GM18907 (cell line): ENCODE measurements around the gene RRP9.

Source experiments
- ATAC-seq: cut with Tn5 transposase; IDR thresholded peaks from one replicate; pipeline ENCODE4 v1.9.1; 2021; ENCODE audit warnings: mild to moderate bottlenecking, moderate library complexity; ENCODE audit not compliant: unreplicated experiment

Gene RRP9

DNA sequence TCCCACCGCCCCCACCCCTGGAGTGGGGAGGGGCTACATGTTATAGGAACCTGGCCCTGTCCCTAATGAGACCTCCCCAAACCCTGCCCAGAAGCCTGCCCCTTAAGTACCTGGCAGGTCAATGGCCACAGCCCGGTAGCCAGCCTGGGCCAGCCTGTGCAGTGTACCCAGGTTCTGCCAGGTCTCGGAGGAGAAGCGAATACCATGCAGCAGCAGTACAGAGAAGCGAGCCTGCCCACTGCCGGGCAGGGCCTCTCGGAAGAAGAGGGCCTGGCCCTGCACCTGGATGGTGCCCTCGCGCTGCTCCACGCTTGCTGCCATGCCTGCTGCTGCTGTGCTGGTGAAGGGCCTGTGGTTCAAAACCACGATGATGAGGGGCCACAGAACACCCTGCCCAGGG lies 29.6 kb upstream of the RRP9 start:
- no peak for ATAC-seq

DNA sequence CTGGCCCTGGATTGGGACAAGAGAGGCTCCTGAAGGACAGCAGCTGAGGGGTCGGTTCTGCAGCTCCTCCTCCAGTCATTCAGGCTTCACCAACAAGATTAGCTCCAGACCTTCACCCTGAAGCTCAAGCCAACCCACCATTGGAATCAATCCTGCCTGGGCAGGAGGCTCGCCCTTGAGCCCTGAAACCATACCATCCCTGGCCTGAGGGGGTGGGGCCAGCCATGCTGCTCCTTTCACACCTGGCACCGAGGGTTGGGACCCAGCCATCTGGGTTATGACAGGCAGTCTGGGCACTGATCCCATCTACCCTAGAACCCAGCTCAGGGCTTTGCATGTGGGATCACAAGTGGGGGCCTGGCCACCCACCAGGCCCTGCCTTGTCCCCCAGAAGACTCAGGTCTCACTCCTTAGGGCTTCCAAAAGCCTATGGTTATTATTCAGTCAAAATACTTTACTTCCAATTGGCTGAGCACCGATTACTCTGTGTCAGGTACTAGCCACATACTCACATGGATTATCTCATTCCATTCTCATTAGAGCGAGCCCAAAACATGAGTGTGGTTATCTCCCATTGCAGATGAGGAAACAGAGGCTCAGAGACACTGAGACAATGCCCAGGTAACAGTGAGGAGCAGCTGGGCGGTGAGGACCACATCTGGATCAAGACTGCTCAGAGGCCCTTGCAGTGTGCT lies 29.0 kb upstream of the RRP9 start:
- ATAC-seq, result no peak

- no peak for ATAC-seq
Observed at GRCh38 chr3:51969841-51970240, 28.1 kb upstream of the RRP9 start.

GRCh38 chr3:51968883-51969678 lies 27.4 kb upstream of the RRP9 start:
- ATAC-seq, result no peak

- no peak for ATAC-seq
Observed at GRCh38 chr3:51968170-51968775, 26.6 kb upstream of the RRP9 start.

- peak; percentile 37 for ATAC-seq
Observed at GRCh38 chr3:51967384-51968169, 25.9 kb upstream of the RRP9 start, which contains the start of gene PCBP4. Gene PCBP4, minus strand, starts transcription at chr3:51967454. Its CDS starts 6,214 bp downstream, at chr3:51961240.

DNA sequence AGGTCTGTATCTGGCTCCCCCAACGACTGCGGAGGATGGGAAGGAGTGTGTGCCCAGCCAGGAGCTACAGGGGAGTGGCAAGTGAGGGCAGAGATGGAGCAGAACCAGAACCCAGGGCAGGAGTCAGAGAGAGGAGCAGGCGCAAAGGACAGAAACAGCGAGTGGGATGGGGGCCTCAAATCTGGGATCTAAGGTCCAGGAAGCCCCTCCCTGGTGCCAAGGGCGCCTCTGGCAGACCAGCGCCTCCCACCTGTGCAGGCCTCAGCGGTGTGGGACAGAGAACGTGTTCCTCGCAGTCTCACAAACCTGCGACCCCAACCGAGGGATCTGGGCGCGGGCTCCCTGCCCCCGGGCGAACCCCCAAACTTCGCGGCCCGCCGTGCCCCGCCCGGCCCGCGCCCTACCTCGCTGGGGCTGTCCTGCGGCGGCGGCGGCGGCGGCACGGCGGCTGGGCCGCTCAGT lies 25.2 kb upstream of the RRP9 start:
- no peak for ATAC-seq

DNA sequence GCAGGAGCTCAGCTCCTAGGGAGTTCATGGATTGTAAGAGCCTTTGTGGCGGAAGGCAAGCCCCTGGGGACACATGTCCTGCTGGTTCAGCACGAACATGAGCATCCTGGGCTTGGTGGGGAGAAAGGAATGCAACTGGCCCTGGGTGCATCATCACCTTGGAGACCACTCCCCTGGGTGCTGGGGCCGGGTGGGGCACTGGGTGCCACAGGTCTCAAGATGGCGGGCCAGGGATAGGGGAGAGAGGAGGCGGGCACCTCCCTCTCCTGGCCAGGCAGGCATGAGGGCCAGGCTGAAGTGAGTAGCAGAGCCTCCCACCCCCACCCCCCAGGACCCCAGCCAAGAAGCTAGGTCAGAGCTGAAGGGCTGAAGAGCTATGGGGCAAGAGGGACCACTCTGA lies 24.8 kb upstream of the RRP9 start:
- ATAC-seq, result no peak

DNA sequence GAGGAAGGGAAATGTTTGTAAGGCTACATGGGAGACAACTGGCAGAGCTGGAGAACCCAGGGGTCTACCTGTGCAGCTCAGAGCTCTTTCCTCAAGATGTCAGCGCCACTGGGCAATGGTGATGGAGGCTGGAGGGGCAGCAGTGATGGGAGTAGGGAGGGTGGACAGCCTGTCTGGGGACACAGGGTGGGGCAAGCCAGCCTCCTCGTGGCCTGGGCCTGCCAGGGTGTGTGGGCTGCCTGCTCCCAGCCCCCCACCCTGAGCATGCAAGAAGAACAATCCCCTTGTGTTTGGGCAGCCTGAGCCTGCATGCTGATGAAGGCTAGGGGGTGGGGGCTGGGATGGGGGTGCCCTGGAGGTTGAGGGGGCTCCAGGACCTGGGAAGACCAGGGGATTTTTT lies 24.3 kb upstream of the RRP9 start:
- ATAC-seq, result no peak

GRCh38 chr3:51964521-51964920 lies 22.8 kb upstream of the RRP9 start:
- no peak for ATAC-seq

DNA sequence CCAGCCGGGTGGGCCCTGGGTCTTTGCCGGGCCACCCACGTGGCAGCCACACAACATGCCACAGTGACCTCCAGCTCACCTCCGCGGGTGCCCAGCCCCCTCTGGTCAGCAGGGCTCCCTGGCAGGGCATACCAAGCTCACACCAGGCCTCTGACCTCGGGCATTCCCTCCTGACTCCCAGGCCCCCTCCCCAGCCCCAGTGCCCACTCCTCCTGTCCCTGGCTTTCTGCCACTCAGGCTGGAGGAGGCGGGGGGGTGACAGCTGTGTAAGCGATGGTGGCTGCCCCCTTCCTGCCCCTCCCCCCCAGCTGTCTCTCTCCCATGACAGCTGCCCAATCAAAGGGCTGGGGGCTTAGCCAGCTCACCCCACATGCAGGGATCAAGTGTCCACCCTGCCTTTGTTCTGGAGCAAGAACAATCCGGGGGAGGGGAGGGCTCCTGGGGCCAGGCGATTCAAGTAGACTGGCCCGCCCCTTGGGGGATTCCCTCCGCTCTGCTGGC lies 22.3 kb upstream of the RRP9 start:
- ATAC-seq, result no peak

GRCh38 chr3:51962854-51963530 lies 21.3 kb upstream of the RRP9 start:
- no peak for ATAC-seq

DNA sequence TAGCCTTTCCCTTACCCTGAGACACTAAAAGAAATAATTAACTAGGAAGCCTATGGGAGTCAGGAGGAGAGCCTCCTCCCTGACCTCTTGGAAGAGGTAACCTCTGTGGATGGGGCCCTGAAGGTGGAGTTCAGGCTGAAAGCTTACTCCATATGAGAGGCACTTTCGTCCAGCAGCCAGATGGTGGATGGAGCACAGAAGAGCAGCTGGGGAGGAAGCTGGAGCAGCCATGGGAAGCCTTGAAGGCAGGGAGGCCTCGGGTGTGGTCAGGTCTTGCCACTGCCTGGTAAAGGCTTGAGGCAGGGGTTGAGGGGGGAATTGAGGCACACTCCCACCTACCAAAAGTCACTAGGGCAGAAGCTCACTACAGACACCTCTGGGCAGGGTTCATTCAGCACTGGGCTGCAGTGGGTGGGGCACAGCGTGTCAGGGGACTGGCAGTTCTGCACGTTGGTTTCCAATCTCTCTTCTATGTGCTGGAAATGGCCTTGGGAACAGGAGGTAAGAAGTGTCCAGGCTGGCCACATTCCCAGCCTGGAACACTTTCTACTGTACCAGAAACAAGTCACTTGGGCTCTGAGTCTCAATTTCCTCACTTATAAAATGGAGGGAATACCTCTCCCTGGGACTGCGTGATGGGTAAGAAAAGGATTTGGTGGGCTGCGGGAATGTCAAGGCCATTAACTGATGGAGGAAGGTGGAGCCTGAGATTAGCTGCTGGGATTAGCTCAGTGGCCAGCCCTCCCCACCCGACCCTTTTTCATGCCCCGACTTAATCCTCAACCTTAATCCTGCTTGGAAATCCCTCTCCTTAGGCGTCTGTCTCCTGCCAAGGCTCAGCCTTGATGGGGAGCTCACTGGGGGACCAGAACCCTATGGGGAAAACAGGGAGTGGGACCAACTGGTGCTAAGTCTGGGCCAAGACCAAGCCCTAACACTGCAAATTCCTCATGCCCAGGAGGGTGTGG lies 20.2 kb upstream of the RRP9 start:
- ATAC-seq, result no peak

DNA sequence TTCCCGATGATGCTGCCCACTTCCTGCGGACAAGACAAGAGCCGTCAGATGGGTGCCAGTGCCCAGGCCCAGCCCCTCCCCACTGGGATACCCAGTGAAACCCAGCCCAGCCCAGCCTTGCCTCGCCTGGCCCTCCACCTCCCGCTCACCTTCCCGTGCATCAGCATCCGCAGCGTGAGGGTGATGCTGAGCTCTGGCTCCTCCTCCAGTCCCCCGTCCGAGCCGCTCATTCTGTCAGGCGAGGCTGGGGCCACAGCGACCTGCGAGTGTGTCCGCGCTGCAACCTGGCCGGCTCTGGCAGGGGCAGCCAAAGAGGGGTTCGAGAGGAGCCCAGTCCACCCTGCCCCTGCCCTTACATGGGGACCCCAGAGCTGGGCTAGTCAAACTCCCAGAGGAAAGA lies 19.3 kb upstream of the RRP9 start:
- ATAC-seq, result no peak

DNA sequence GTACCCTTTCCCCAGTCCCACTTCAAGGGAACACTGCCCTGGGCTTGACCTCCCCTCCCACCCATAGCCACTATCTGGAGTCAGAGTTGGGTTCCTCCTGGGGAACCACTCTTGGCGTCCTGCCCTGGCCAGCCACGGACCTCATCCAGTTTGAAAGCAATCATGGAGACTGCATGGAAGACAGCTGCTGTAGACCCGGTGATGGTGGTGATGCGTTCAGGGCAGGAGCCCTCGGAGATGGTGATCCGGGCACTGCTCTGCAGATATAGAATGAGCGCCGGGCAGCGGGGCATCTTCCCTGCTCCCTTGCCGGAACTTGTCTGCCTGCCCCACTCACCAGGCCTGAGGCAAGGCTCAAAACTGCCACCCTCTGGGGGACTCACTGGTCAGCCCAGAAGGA lies 18.7 kb upstream of the RRP9 start:
- no peak for ATAC-seq

GRCh38 chr3:51959651-51960050 lies 17.9 kb upstream of the RRP9 start:
- no peak for ATAC-seq

DNA sequence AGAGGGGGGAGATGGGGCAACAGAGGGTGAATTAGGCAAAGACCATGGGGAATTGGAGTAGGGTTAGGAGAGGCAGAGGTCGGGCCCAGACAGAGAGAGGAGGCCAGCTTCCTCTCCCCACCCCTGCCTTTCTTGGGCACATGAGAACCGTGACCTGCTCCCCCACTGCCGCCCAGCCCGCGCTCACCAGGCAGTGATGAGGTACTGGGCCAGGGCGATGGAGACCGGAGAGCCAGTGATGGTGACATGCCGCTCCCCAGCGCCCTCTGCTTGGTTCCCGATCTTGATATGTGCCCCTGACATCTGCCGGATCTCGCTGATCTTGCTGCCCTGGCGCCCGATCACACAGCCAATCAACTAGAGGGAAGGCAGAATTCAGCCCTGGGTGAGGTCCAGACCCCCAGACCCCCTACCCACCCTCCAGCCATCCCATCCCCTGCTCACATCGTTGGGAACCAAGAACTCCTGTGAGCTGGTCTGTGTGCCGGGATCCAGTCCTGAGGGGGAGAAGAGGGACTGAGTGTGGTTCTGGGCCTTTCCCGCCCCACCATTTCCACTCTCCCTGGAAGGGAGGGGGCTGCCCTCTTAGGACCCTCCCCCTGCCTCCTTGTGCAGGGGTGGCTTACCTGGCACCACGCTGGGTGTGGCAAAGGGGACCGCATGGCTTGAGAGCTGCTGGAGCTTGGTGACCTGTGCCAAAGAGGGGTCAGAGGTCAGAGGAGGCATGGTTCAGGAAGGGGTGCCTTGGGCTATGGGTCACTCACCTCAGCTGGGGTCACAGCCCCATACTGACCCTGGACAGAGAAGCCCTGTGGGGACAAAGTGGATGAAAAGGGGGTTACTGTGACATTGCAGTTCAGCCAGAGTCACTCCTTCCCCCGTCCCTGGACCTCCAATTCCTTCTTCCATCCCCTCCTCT lies 17.2 kb upstream of the RRP9 start:
- no peak for ATAC-seq

- ATAC-seq, result no peak
Observed at GRCh38 chr3:51957520-51958205, 16.0 kb upstream of the RRP9 start.
